NCI-H460 (cell line): ENCODE data around the gene SOX6. TPM values are rescaled to one million over a fixed set of nuclear protein-coding genes. Genes with fewer than 3 reads are reported as not detected.
"Not testable (repeated sequence)": the region's sequence is repeated elsewhere in the genome, so short reads cannot be mapped to it uniquely, and the experiment has no call there.

Source experiments
- DNase-seq: peaks from one replicate; pipeline ENCODE4 v3.0.0-alpha.2; 2016; ENCODE audit warnings: low read depth; ENCODE audit errors: extremely low read depth
- total RNA-seq: library from RNA; depleted of rRNA; stranded (reverse); fragments of >200 nt; shearing (Covaris generic); gene quantifications from 2 replicates; pipeline ENCODE4 v1.2.3, GENCODE V29; 2014

SOX6 gene
- total RNA-seq, 1 experiment from 2014 or later = 17.2 TPM

DNA sequence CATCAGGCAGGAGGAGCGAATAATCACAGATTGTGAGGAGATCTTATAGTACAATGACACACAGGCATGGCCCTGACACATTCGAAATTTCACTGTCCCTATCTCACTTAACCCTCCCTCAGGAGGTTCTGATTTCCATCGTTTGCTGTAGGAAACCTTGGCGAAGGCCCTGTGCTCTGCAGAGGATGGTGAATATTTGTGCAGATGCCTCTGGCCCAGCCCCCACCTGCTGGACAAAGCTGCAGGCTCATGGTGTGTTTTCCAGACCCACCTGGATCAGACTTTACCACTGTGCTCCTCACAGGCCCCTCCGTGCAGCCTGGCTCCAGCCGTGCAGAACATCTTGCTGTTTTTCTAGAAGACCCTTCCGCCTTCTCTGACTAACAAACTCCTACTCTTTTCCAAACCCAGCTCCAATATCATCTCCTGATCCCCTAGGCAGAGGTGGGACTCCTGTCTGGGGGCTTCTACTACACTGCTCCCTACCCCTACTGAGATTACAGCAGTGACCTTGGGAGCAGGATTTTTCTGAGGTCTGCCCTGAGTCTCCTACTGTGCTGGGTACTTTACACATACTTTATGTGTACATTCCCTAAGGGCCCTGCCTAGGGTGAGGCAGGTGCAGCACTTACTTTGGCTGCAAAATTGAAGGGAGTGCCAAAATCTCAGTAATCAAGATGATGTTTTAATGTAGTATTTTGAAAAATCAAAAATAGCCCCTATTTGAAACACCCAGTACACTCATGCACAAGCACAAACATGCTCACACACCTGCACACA is 412.7 kb downstream of the SOX6 start:
- no peak for DNase-seq

DNA sequence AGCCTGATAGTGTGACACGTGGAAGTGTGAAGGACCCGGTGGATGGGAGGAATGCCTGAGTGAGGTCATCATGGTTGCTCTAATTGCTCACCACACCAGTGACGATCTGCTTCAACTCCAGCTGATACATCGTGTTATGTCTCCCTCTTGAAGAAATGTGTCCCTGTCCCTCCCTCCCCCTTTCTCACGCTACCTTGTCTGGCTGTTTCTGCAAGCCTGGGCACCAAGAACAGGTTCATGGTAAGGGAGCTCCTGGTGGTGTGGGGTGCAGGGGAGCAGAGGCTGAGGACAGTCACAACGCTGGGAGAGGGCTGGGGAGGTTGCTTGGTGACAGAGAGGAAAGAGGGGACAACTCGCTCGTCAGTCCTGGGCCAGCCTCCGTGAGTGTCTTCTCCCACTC is 413.4 kb downstream of the SOX6 start:
- DNase-seq = no peak

DNA sequence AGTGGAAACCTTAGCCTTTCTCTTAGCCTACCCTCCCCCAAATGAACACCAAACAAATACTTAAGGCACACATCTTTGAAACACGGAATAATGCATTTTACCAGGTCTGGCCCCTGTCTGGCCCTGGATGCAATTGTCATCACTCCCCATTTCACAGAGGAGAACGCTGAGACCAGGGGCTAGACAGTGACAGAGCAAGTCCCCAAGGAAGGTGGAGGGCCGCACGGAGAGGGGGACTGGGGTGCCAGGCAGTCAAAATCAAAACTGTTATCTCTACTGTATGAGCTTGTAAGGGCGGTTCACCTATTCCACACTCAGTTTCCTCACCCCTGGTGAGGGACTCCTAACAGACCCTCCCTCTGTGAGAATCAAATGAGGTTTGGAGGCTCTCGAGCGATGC is 414.2 kb downstream of the SOX6 start:
- DNase-seq = no peak

DNA sequence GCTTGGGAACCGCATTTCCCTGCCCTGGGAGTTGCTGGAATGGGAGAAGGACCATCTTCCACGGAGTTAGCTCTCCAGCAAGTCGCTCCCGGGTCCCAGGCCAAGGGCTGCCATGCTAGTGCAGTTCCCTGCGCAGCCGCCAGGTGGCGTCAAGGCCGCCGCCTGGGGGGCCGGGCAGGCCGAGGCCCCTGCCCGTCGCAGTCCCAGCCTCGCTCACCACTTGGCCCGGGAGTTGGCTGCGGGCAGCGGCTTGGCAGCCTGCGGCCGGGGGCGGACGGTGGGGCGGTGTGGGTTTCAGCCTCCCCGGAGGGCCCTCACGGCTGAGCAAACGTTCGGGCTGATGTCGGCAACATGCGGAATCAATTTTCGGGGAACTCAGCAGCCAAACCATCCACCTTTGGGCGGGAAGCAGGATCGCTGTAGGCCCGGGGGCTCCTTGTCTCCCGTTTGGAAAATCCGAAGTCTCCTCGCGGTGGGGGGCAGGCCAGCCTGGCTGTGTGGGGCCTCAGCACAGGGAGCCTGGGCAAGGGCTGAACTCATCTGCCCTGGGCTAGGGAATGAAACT is 415.1 kb downstream of the SOX6 start:
- DNase-seq = no peak

DNA sequence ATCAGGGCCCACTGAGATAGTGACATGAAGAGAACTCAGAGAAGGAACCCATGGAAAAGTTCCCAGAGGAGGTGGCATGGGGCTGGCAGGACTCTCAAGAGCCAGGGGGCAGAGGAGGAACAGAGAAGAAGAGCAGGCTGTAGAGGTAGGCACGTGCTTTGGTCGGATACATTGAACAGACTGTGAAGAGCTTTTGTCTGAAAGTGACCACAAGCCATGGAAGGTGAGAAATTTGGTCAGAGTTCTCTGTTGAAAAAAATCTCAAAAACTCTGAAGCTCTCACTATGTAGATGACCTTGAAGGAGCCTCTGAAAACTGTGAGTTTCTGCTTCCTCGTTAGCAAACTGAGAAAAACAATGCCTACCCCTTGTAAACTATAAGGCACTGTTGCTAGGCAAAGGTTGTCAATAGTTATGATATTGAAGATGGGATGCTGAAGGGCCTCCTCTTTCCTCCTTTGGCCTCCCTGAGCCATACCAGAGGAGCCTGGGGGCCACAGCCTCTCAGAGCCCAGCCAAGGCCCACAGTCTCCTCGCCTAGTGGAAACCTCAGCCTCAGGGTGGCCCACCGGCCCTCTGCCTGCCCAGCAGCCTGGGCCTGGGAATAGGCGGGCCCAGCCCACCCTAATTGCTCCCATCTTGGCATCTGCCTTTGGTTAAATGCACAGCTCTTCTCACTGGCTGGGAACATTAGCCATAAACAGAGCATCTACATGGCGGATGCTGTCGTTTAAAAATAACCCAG is 415.7 kb downstream of the SOX6 start:
- no peak for DNase-seq

DNA sequence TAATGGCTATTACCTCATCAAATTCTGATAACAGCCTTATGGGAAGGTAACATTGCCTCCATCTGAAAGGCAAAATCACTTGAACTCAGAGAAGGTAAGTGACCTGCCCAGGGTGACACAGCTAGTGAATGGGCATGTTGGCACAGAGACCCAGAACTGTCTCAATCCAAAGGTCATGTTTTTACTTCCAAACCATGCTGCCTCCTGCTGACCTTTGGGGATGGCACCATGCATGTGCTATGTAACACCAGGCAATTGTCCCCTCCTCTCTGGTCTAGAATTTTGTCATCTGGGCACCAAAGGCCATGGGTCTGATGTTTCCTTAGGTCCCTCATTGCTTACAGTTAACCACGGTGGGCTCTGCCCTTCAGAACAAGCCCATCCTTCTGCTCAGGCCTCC is 417.4 kb downstream of the SOX6 start:
- DNase-seq = no peak

DNA sequence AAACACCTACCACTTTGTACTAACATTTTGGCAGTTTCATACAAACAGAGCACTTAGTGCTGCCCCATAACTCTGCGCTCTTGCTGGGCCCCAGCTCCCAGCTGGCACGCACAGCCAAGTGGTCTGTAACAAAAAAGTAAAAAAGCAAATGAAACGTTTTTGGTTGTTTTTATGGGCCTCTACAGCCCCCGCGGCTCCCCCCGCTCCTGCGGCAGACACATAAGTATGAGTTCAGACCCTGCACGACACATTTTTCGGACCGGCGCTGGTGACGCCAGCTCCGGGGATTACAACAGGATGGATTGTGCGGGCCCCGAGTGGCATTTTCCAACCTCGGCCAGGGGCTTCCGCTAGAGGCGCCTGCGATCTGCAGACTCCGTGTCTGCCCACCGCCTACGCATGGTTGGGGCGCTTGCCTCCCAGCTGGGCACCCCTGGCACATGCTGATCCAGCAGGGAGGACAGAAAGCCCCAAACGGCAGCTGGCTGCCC is 418.2 kb downstream of the SOX6 start:
- DNase-seq = no peak

DNA sequence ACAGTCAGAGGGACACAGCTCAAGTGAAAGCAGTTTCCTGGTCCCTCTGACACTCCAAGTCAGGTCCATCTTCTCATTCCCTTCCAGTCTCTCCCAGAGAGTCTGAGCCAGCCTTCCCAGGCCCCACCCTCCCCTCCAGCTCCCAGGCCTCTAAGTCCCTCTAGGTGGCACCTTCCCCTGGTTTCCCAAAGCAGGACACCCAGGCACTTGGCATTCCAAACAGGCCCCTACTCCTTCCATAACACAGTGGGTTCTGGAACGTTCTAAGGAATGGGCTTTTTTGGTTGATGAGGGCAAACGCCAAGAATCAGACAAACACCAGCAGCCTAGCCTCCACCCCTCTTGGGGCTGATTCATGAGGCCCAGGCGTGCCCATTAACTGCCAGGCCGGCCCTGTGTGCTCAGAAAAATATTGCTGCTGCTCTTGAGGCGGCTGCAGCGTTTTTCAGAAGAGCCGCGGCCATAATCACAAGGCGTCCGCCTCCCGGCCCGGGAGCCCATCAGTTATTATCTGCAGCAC is 418.7 kb downstream of the SOX6 start:
- no peak for DNase-seq

DNA sequence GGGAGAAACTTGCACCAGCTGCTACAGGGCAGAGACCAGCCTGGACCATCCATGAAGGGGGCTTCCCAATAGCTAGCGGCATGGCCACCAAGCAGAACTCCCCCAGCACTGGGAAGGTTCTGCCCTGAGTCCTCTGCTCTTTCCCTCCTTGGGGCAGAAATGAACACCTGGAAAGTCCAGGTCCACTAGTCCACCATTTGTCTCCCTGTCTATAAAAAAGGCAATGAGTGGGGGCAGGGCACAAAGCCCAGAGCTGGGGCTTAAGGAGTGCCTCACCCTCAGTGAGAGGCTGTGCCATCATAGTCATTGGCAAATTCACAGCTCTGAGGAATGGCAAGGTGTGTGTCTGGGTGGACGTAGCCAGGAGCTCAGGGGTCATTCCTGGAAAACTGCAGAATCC is 420.3 kb downstream of the SOX6 start:
- DNase-seq = no peak

DNA sequence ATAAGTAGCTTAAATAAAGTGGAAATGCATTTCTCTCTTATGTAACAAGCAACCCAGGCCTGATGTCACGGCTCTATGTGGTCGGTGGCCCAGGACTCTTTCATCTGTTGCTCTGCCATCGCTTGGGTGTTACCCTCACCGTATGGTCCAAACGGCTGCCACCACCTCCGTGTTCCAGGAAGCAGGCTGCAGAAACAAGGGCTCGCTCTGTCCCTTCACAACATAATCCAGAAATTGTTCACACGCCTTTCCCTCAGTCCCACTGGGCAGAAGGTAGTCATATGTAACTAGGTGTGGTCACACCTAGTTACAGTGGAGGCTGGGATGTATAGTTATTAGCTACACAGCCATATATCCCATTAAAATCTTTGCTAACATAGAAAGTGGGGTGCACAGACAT is 421.0 kb downstream of the SOX6 start:
- no peak for DNase-seq

DNA sequence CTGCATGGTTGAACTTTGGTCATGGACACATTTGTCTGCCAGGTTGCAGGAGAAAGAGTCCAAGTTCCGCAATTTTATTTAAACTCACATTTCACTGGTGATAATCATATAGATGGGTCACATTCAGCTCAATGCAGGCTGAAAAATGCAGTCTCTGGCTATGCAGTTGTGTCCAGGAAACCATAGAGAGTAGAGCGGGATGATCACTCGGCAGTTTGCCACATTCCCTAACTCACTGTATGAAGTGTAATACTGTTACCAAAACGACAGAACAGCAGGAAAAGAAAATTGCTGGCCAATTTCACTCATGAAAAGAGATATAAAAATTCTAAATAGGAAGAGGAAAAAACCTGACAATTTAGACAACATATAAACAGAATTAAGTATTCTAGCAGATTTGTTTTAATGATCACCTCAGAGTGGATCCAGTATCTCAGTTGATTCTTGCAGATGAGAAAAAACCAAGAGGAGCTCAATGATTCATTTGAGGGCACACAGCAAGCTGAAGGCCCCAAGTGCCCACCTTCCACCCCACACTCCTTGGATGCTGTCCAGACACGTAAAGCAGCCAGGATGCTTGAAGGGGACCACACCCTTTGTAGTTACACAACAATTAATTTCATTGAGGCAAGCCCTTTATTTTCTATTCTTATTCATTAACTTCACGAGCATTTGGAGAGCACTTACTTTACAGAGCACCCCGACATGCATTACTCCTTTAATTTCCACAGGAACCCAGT is 422.3 kb downstream of the SOX6 start:
- no peak for DNase-seq

DNA sequence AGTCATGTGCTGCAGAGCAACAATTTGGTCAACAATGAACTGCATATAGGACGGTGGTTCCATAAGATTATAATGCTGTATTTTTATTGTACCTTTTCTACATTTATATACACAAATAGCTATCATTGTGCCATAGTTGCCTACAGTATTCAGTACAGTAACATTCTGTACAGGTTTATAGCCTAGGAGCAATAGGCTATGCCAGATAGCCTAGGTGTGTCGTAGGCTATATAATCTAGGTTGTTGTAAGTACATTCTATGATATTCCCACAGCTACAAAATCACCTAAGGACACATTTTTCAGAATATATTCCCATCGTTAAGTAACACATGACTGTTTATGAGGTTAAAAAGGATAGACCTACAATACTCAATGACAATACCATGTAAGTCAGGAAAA is 423.9 kb downstream of the SOX6 start:
- DNase-seq = no peak

DNA sequence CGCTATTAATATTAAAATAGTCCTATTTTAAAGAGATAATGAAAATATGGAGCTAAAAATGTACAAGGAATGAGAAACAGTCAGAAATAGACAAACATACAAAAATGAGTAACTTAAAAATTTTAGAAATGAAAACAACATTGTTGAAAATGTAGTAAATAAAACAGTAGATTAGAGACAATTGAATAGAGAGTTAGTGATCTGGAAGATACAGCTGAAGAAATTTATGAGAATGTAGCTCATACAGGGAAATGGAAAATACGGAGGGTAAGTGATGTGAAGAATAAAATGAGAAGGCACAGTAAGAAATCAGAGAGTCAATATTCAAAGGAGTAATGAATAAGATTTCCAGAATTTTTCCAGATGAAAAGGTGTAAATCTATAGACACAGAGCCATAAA is 424.8 kb downstream of the SOX6 start:
- DNase-seq = no peak

DNA sequence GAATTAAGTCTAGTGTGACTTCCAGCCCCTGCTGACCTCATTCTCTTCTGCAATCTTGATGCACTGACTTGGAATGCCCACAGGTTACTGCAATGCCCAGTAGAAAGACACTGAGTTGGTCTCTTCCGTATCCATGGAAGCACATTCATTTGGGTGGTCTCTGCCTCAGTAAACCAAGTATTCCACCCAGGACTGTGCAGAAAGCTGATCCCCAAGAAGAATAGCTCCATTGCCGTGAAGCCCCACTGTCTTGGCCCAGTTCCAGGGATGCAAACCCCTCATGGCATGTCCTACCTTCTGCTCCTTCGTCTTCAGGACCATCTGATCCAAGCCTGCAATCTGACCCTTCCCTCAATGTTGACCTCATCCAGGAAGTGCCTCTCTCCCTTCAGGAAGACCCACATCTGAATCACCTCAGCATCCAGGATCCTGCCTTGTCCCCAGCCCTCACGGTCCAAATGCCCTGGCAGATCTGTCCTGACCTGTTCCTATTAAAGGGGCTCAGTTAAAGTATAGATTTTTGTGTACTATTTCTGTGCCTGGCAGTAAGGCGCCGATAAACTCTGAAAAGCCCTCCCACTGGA is 425.8 kb downstream of the SOX6 start:
- DNase-seq = no peak

DNA sequence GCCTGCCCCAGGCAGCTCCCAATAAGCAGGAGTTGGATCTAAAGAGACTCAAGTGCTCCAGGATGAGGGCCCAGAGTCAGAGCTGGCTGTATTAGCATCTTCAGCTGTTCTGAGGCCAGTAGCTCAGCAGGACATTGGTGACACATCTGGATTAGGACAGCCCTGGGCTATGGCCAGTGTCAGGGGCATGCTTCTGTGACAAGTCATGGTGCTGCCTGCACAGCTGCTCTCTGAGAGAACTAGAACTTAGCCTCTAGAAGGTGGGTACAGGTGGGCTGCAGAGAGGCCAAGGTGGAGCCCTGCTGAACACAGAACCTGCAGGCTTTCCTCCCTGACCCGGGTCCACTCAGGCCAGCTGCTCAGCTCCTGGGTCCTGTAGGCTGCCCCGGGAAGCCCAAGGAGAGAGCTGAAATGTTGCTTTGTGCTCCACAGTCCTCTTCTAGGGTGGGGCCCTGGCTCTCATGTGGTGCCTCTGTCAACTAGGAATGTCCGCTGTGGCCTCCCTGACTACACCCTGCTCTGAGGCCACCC is 426.9 kb downstream of the SOX6 start:
- no peak for DNase-seq

DNA sequence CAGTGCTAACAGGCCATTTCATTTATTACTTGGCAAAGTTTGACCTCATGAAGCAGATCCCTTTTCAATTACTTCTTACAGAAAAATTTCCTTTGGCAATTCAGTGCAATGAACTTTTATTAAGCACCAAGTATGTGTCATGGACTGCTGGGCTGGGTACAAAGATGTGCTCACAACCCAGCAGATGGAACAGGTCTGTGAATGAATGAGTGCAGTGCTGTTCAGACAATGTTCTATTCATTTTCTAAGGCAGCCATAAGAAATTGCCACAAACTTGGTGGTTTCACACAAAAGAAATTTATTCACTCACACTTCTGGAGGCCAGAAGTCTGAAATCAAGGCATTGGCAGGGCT is 428.5 kb downstream of the SOX6 start:
- no peak for DNase-seq

DNA sequence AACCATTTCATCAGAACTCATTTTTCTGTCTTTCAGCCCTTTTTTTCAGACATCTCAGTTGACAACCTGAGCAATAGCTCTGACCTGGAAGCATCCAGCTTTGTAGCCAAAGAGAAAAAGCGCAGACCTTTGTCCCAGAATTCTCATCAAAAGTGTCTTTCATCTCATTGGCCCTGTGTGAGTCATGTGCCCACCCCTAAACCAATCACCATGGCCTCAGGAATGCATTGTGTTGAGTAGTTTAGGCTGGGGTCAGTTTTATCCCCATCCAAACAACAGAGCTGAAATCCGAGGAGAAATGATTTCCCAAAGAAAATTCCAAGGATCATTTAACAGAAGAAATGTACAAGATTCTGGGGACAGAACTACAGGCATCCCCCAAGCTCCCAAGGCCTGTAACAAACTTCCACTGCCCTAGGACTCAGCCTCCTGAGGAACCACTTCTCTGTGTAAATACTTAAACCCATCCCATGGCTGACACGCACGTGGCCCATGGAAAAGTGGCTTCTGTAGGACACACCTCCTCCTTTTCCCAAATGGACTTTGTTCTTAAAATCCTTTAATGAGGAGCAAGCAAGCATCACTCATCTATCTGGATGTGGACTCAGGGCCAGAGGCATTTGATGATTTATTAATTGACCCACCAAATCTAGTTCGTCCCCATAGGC is 429.0 kb downstream of the SOX6 start:
- DNase-seq = no peak

DNA sequence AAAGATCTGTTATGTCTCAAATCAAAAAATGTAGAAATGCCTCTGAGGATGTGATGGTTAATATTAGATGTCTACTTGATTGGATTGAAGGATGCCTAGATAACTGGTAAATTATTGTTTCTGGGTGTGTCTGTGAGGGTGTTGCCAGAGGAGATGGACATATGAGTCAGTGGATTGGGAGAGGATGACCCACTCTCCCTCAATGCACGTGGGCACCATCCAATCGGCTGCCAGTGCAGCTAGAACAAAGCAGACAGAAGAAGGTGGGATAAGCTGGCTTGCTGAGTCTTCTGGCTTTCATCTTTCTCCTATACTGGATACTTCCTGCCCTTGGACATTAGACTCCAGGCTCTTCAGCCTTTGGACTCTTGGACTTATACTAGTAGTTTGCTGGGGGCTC is 430.3 kb downstream of the SOX6 start:
- no peak for DNase-seq

DNA sequence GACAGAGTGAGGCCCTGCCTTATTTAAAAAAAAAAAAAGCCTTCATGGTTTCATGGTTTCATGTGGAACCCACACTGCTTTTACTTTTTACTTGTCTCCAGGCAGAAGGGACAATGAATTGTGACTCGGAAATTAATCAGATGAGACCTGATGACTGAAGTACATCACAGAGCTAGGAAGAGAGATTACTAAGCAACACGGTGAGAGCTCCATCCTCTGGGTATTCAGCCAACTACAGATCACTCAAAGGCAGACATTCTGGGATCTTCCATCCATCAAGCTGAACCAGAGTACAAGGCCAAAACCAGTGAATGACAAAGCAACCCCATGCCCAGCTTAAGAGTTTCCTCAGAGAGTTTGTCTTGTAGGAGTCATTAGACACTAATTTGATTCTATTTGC is 433.2 kb downstream of the SOX6 start:
- DNase-seq = no peak

DNA sequence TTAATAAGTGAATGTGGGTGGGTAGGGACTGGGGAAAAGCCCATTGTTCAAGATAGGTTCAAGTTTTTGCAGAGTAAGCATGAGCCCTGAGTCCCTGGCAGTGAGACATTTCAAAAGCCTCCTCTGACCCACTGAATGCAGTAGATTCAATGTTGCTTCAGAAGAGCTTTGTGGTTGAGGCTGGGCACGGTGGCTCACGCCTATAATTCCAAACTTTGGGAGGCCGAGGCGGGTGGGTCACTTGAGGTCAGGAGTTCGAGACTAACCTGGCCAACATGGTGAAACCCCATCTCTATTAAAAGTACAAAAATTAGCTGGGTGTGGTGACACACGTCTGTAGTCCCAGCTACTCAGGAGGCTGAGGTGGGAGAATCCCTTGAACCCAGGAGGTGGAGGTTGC is 433.6 kb downstream of the SOX6 start:
- DNase-seq = not testable (repeated sequence)
